H1 (cell line): Measurements from ENCODE around the gene BIVM. TPM values are rescaled to one million over a fixed set of nuclear protein-coding genes. Genes with fewer than 3 reads are reported as not detected.

Source experiments
- CTCF ChIA-PET: fragments of 300-600 bp; sonication (Branson Sonifier 250); formaldehyde crosslinking; loops from one replicate; lab custom pipeline; 2021; ENCODE audit not compliant: partially characterized antibody; lab: Charles Lee
- POLR2A ChIA-PET: fragments of 300-600 bp; sonication (Branson Sonifier 250); formaldehyde crosslinking; loops from one replicate; lab custom pipeline; 2021; ENCODE audit warnings: inconsistent platforms; ENCODE audit not compliant: partially characterized antibody; lab: Charles Lee
- DNase-seq, 2 experiments: peaks; one replicate each; pipeline versions ENCODE4 v3.0.0 to v3.0.0-alpha.2; 2010 to 2022; ENCODE audit warnings: low spot score in 2 of 2, low read depth in 1 of 2, mixed read lengths in 1 of 2
- FAIRE-seq: peaks from 2 replicates; lab custom pipeline; 2011; peaks lifted over from hg19 to GRCh38; lab: Jason Lieb, UNC
- H2AFZ ChIP-seq: 2 replicates; pipeline ENCODE4 v1.8.1; 2012; ENCODE audit warnings: low read length, inconsistent platforms
- H2AK5ac ChIP-seq: 2 replicates; pipeline ENCODE4 v1.6.1; 2013; ENCODE audit warnings: low read depth, low read length
- H2BK120ac ChIP-seq: replicated peaks from 2 replicates; pipeline ENCODE3; 2013; ENCODE audit warnings: low read depth, low read length, inconsistent platforms
- H2BK12ac ChIP-seq: 2 replicates; pipeline ENCODE4 v1.6.1; 2013; ENCODE audit warnings: low read depth, low read length
- H2BK15ac ChIP-seq: 2 replicates; pipeline ENCODE4 v1.6.1; 2013; ENCODE audit warnings: low read length
- H2BK20ac ChIP-seq: 2 replicates; pipeline ENCODE4 v1.6.1; 2013; ENCODE audit warnings: low read length
- H2BK5ac ChIP-seq: 2 replicates; pipeline ENCODE4 v1.6.1; 2013; ENCODE audit warnings: low read depth, low read length
- H3K14ac ChIP-seq: 2 replicates; pipeline ENCODE4 v1.6.1; 2013; ENCODE audit warnings: inconsistent platforms; ENCODE audit not compliant: insufficient read length
- H3K18ac ChIP-seq: 2 replicates; pipeline ENCODE4 v1.6.1; 2013; ENCODE audit warnings: low read length; ENCODE audit errors: extremely low read depth
- H3K23ac ChIP-seq: 2 replicates; pipeline ENCODE4 v1.6.1; 2013; ENCODE audit warnings: inconsistent platforms; ENCODE audit not compliant: insufficient read length
- H3K23me2 ChIP-seq: 2 replicates; pipeline ENCODE4 v1.6.1; 2013; ENCODE audit warnings: low read depth, low read length
- H3K27ac ChIP-seq: 2 replicates; pipeline ENCODE4 v1.6.1; 2011; ENCODE audit warnings: low read depth, low read length, inconsistent platforms
- H3K27me3 ChIP-seq, 4 experiments: replicated peaks in 1 of 4; 1 replicate in 1 of 4; 2 replicates in 3 of 4; pipeline versions ENCODE4 v1.6.1 to v1.8.1; 2011 to 2013; ENCODE audit warnings: low read length in 3 of 4, mild to moderate bottlenecking in 3 of 4, inconsistent platforms in 2 of 4, mixed read lengths in 2 of 4, moderate library complexity in 1 of 4; ENCODE audit not compliant: control insufficient read depth in 3 of 4, insufficient read depth in 3 of 4; ENCODE audit errors: extremely low read depth in 1 of 4
- H3K36me3 ChIP-seq, 4 experiments: 2 replicates each; pipeline versions ENCODE4 v1.6.1 to v1.8.1; 2011 to 2013; ENCODE audit warnings: mild to moderate bottlenecking in 4 of 4, low read length in 3 of 4, moderate library complexity in 2 of 4, control low read depth in 1 of 4, inconsistent platforms in 1 of 4; ENCODE audit not compliant: insufficient read depth in 4 of 4, control insufficient read depth in 2 of 4
- H3K4ac ChIP-seq: replicated peaks from 2 replicates; pipeline ENCODE3; 2013; ENCODE audit warnings: low read length, low read depth, mixed read lengths, inconsistent platforms; ENCODE audit not compliant: insufficient read length
- H3K4me1 ChIP-seq, 4 experiments: replicated peaks in 1 of 4; 1 replicate in 1 of 4; 2 replicates in 3 of 4; pipeline versions ENCODE4 v1.6.1 to v1.8.1; 2011 to 2013; ENCODE audit warnings: low read length in 3 of 4, inconsistent platforms in 2 of 4, mixed read lengths in 1 of 4; ENCODE audit not compliant: insufficient read depth in 4 of 4, control insufficient read depth in 3 of 4
- H3K4me2 ChIP-seq, 2 experiments: 2 replicates each; pipeline versions ENCODE4 v1.6.1 to v1.8.1; 2011 to 2013; ENCODE audit warnings: low read depth in 2 of 2, low read length in 2 of 2, control low read depth in 1 of 2, inconsistent platforms in 1 of 2, mild to moderate bottlenecking in 1 of 2; ENCODE audit not compliant: insufficient read depth in 1 of 2
- H3K4me3 ChIP-seq, 4 experiments: fragments of 200-600, 300-600 bp in 1 of 4; sonication (generic), shearing (Covaris generic), sonication (Bioruptor Twin) in 1 of 4; 2 replicates each; pipeline versions ENCODE4 v1.5.1 to v1.8.1; 2011 to 2016; ENCODE audit warnings: low read length in 4 of 4, low read depth in 3 of 4, control low read depth in 2 of 4, inconsistent platforms in 2 of 4, mild to moderate bottlenecking in 2 of 4, mixed read lengths in 1 of 4, moderate library complexity in 1 of 4; ENCODE audit not compliant: insufficient read depth in 2 of 4; ENCODE audit errors: extremely low read depth in 1 of 4
- H3K56ac ChIP-seq: replicated peaks from 2 replicates; pipeline ENCODE3; 2013; ENCODE audit warnings: low read depth, mild to moderate bottlenecking, mixed read lengths, low read length, inconsistent platforms; ENCODE audit not compliant: insufficient read length
- H3K79me1 ChIP-seq: 2 replicates; pipeline ENCODE4 v1.6.1; 2013; ENCODE audit warnings: low read depth, low read length, control low read depth
- H3K79me2 ChIP-seq, 2 experiments: 2 replicates each; pipeline versions ENCODE4 v1.6.1 to v1.8.1; 2012 to 2013; ENCODE audit warnings: low read length in 2 of 2, mild to moderate bottlenecking in 2 of 2, inconsistent platforms in 1 of 2; ENCODE audit not compliant: insufficient read depth in 2 of 2, control insufficient read depth in 1 of 2
- H3K9ac ChIP-seq, 4 experiments: replicated peaks in 1 of 4; 1 replicate in 1 of 4; 2 replicates in 3 of 4; pipeline versions ENCODE4 v1.6.1 to v1.8.1; 2011 to 2013; ENCODE audit warnings: low read depth in 3 of 4, low read length in 3 of 4, control low read depth in 2 of 4, mild to moderate bottlenecking in 2 of 4, moderate library complexity in 2 of 4, inconsistent platforms in 1 of 4; ENCODE audit errors: extremely low read depth in 1 of 4
- H3K9me3 ChIP-seq, 2 experiments: 2 replicates each; pipeline versions ENCODE4 v1.6.1 to v1.8.1; 2012 to 2013; ENCODE audit warnings: mild to moderate bottlenecking in 2 of 2, moderate library complexity in 2 of 2, control low read depth in 1 of 2, inconsistent platforms in 1 of 2, low read depth in 1 of 2, low read length in 1 of 2, mixed read lengths in 1 of 2; ENCODE audit not compliant: insufficient read depth in 2 of 2
- H4K20me1 ChIP-seq, 2 experiments: replicated peaks in 1 of 2; 2 replicates each; pipeline versions ENCODE3 to v1.8.1; 2011 to 2013; ENCODE audit warnings: inconsistent platforms in 2 of 2, low read length in 2 of 2, mild to moderate bottlenecking in 1 of 2; ENCODE audit not compliant: insufficient read depth in 2 of 2, control insufficient read depth in 1 of 2
- H4K5ac ChIP-seq: 2 replicates; pipeline ENCODE4 v1.6.1; 2013; ENCODE audit warnings: low read length, low read depth, mixed read lengths, inconsistent platforms; ENCODE audit not compliant: insufficient read length
- H4K8ac ChIP-seq: 2 replicates; pipeline ENCODE4 v1.8.0; 2013; ENCODE audit warnings: mild to moderate bottlenecking, moderate library complexity, low read length, inconsistent platforms; ENCODE audit not compliant: insufficient read depth; ENCODE audit errors: extremely low read depth
- H4K91ac ChIP-seq: replicated peaks from 2 replicates; pipeline ENCODE3; 2013; ENCODE audit warnings: low read length, mixed read lengths, inconsistent platforms; ENCODE audit not compliant: insufficient read length
- BACH1 ChIP-seq: IDR thresholded peaks from 2 replicates; pipeline ENCODE4 v1.6.1; 2012; ENCODE audit warnings: low read length, improper control_type of control experiment
- CBX5 ChIP-seq: fragments of 300-800, 300-1000 bp; sonication (generic); IDR thresholded peaks from 2 replicates; pipeline ENCODE4 v1.7.1; 2016; ENCODE audit warnings: antibody characterized with exemption, low read length, low read depth
- CBX8 ChIP-seq: fragments of 300-800, 300-1000 bp; sonication (generic); IDR thresholded peaks from 2 replicates; pipeline ENCODE4 v1.7.1; 2016; ENCODE audit warnings: low read depth, low read length, borderline replicate concordance
- CHD2 ChIP-seq: IDR thresholded peaks from 2 replicates; pipeline ENCODE4 v1.6.1; 2012; ENCODE audit warnings: low read length, improper control_type of control experiment
- EGR1 ChIP-seq: IDR thresholded peaks from 2 replicates; pipeline ENCODE4 v1.6.1; 2011; ENCODE audit warnings: low read depth, low read length, borderline replicate concordance
- GABPA ChIP-seq: IDR thresholded peaks from 2 replicates; pipeline ENCODE4 v1.6.1; 2011; ENCODE audit warnings: mild to moderate bottlenecking, low read length, moderate library complexity, borderline replicate concordance; ENCODE audit not compliant: insufficient read depth
- JUN ChIP-seq: IDR thresholded peaks from 2 replicates; pipeline ENCODE4 v1.6.1; 2011; ENCODE audit warnings: low read depth, mild to moderate bottlenecking, improper control_type of control experiment, low read length
- JUND ChIP-seq: IDR thresholded peaks from 2 replicates; pipeline ENCODE4 v1.6.1; 2011; ENCODE audit warnings: mild to moderate bottlenecking, improper control_type of control experiment, low read length
- POLR2A ChIP-seq, 2 experiments: IDR thresholded peaks; 1 replicate in 1 of 2; 2 replicates in 1 of 2; pipeline ENCODE4 v1.6.1; 2011; ENCODE audit warnings: low read depth in 2 of 2, low read length in 2 of 2, mild to moderate bottlenecking in 2 of 2; ENCODE audit errors: control extremely low read depth in 1 of 2
- RBBP5 ChIP-seq: IDR thresholded peaks from 2 replicates; pipeline ENCODE4 v1.7.1; 2012; ENCODE audit warnings: low read depth, mild to moderate bottlenecking, inconsistent platforms, low read length, moderate library complexity, borderline replicate concordance
- RXRA ChIP-seq: IDR thresholded peaks from 2 replicates; pipeline ENCODE4 v1.6.1; 2011; ENCODE audit warnings: low read depth, mild to moderate bottlenecking, low read length, moderate library complexity; ENCODE audit not compliant: insufficient read depth
- SAP30 ChIP-seq: fragments of 300-600 bp; sonication (generic); IDR thresholded peaks from 2 replicates; pipeline ENCODE4 v1.7.1; 2012; ENCODE audit warnings: low read length, moderate library complexity, mild to moderate bottlenecking, inconsistent platforms; ENCODE audit not compliant: insufficient read depth, insufficient replicate concordance
- SIRT6 ChIP-seq: IDR thresholded peaks from one replicate; pipeline ENCODE4 v1.7.1; 2012; ENCODE audit warnings: low read length, inconsistent platforms
- TEAD4 ChIP-seq: IDR thresholded peaks from 2 replicates; pipeline ENCODE4 v1.6.1; 2012; ENCODE audit warnings: low read depth, low read length, inconsistent platforms, mixed read lengths
- WGBS, 2 experiments: shearing (Covaris generic) in 1 of 2; methylation state at CpG; one replicate each; pipeline versions ENCODE4 v1.1.6 to v1.1.7; 2013 to 2015; ENCODE audit warnings: low lambda C conversion rate in 2 of 2, mixed read lengths in 2 of 2, inconsistent platforms in 1 of 2, low coverage in 1 of 2, missing lambda C conversion rate in 1 of 2; ENCODE audit not compliant: insufficient replicate concordance in 2 of 2, insufficient coverage in 1 of 2, insufficient read length in 1 of 2; ENCODE audit errors: extremely low coverage in 1 of 2, missing lambda C conversion rate in 1 of 2; 5-methylcytosine and 5-hydroxymethylcytosine counted together
- polyA plus RNA-seq, 7 experiments: library from polyadenylated mRNA; depleted of rRNA in 3 of 7; stranded (reverse) in 5 of 7; unstranded in 2 of 7; fragments of >200 nt in 5 of 7; fragments of 200-250 nt in 2 of 7; gene quantifications; 1 replicate in 5 of 7; 2 replicates in 1 of 7; 4 replicates in 1 of 7; pipeline versions ENCODE4 v1.2.1 to v1.2.3, GENCODE V29; 2011 to 2013; ENCODE audit warnings: missing spikeins in 2 of 7, mixed read lengths in 2 of 7
- total RNA-seq: library from RNA; stranded (reverse); fragmentation: NEBNext Ultra II Directional; extraction: Animal tissue kit (Norgen Biotek cat#: 25700); gene quantifications from 2 replicates; pipeline ENCODE4 v1.2.1, GENCODE V29; 2021

The BIVM gene
- total and polyA plus RNA-seq, 2 of the 8 experiments (the other 6 are each of a cell fraction or from before 2014, with no cell fraction given), result 1.8 to 5.5 TPM

DNA sequence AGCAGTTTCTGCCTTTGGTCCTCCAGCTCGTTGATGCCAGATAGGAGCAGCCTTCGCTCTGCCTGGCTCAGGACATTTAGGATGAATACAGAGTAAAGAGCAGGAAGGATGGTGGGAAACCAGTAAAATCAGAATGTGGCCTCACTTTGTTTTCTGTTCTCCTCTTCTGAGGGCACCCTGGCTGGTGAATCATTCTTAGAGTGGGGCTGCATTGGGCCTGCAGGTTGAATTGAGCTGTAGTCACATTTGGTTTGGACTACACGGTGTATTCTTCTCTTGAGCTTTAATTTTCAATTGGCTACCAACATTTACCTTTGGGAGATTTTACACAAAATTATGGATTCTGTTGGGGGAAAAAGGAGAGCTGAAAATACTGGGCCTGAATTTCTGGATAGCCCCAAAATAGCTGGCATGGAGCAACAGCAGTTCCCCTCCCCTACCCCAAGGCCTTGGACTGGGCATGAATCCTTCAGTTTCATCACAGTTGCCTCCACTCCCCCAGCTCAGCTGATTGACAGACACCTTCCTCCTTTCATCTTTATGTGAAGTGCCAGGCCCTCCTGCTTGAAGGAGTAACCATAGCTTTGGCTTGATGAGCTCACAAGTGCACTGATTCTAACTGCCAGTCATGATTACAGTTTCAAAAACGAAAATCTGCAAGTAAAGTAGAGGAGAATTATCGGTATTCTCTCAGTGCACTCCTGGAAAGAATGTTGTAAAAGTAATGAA is 71.2 kb downstream of the BIVM start:
- WGBS, 2 experiments, result 69% methylated on average over 5 of the region's 5 CpGs; no CpG with 5 or more reads in 1 of the 2 experiments
- no peak overlapping the region for H3K4me3 ChIP-seq
- H3K79me2 ChIP-seq, result no peaks in the 10 kb centered on the region
- H3K4me2 ChIP-seq, result no peak overlapping the region
- H3K27me3 ChIP-seq, result no peaks in the 10 kb centered on the region
- no peak overlapping the region for H3K18ac ChIP-seq
- no peak overlapping the region for H3K27ac ChIP-seq
- H4K8ac ChIP-seq, result no peak overlapping the region
- H2BK12ac ChIP-seq, result no peak overlapping the region
- H3K14ac ChIP-seq, result no peak overlapping the region
- FAIRE-seq (no peak), DNase-seq (no peak)
- no peak overlapping the region for H3K9ac ChIP-seq
- no peak overlapping the region for H2BK120ac ChIP-seq
- peaks cover 0 to 21% (median 2%) of the 10 kb centered on the region in 4 experiments; a peak in 7 of 8 replicates for H3K36me3 ChIP-seq
- no peaks in the 10 kb centered on the region for H3K9me3 ChIP-seq
- H3K56ac ChIP-seq, result no peak overlapping the region
- H2BK15ac ChIP-seq, result no peak overlapping the region
- no peaks in the 10 kb centered on the region for H3K79me1 ChIP-seq
- no peak overlapping the region for H3K4ac ChIP-seq
- H4K20me1 ChIP-seq, result no peaks in the 10 kb centered on the region
- H4K5ac ChIP-seq, result no peak overlapping the region
- ChIA-PET CTCF (interaction anchor here (0.5 to 3.0 kb wide), 49 partner anchors 8 to 1198 kb away, joined by 3 to 28 read pairs (median 4); partner anchors contain the start of gene TPP2), POLR2A (interaction anchor here (1.4 kb wide), 1 partner anchor 33 kb away, joined by 3 read pairs; no protein-coding TSS in a partner anchor)
- H3K23ac ChIP-seq, result no peak overlapping the region
- H4K91ac ChIP-seq, result no peak overlapping the region
- H2BK5ac ChIP-seq, result no peak overlapping the region
- no peak overlapping the region for H2BK20ac ChIP-seq
- H2AFZ ChIP-seq, result no peak overlapping the region
- no peaks in the 10 kb centered on the region for H3K23me2 ChIP-seq
- no peak overlapping the region for H2AK5ac ChIP-seq
- peaks cover 0 to 3% (median 1%) of the 10 kb centered on the region in 4 experiments; a peak in 3 of 7 replicates for H3K4me1 ChIP-seq
- TF ChIP-seq RXRA, result no peak
- no peak for TF ChIP-seq CHD2
- TF ChIP-seq EGR1, result no peak
- TF ChIP-seq TEAD4, result no peak
- TF ChIP-seq CBX8, result no peak
- no peak for TF ChIP-seq POLR2A (IDR thresholded peaks at IDR 0.05; ENCODE audit: control extremely low read depth in 1 of 2, low read depth in 2 of 2, low read length in 2 of 2)
- no peak for TF ChIP-seq BACH1
- no peak for TF ChIP-seq RBBP5
- TF ChIP-seq JUN, result no peak
- no peak for TF ChIP-seq GABPA
- TF ChIP-seq CBX5, result no peak
- no peak for TF ChIP-seq SAP30
- no peak for TF ChIP-seq JUND
- TF ChIP-seq SIRT6, result no peak
